Hematopoietic multipotent progenitor cell treated with erythropoietin and hydrocortisone succinate and interleukin-3 and kit ligand, for 4 days (in vitro differentiated cells): Measurements from ENCODE around the gene NR1I2.

Experiments
- DNase-seq: peaks from one replicate; pipeline ENCODE4 v3.0.0-alpha.2; 2015

The NR1I2 gene

DNA sequence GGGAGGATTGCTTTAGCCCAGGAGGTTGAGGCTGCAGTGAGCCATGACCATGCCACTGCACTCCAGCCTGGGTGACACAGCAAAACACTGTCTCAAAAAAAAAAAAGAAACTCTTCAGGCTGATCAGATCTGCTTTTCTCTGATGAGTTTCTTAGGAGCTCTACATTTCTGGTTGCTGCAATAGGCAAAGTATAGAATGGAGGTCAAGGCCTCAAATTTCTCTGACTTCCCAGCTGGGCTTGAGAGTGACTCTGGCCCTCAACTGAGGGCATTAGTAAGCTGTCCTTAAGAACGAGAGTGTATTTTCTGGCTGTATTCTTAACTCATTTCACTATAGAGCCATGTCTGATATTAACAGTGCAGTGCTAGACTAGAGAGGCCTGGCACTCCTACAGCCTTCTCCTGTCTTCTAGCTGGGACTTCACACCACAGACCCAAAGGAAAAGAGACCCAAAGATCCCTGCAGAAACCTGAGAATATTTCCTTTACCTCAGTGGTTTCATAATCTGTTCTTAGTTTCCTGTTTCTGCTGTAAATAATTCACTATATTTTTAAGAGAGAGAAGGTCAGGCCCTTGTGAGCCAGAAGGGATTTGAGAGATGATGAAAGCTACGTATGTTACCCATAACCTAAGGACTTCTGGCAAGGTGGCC is 2.0 kb upstream of the NR1I2 start:
- DNase-seq: peak; percentile 37

DNA sequence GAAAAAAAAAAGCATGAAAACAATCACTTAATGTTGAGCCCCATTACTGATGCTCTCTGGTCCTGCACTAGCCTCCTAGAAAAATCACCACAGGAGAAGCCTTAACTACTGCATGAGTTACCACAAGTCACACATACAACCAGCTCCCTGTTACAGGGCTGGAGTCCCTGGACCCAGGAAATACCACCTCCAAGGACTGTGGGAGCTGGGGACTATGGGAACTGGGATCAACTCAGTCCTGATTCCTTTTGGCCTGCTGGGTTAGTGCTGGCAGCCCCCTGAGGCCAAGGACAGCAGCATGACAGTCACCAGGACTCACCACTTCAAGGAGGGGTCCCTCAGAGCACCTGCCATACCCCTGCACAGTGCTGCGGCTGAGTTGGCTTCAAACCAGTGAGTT is 559 bp downstream of the NR1I2 start:
- DNase-seq: no peak

DNA sequence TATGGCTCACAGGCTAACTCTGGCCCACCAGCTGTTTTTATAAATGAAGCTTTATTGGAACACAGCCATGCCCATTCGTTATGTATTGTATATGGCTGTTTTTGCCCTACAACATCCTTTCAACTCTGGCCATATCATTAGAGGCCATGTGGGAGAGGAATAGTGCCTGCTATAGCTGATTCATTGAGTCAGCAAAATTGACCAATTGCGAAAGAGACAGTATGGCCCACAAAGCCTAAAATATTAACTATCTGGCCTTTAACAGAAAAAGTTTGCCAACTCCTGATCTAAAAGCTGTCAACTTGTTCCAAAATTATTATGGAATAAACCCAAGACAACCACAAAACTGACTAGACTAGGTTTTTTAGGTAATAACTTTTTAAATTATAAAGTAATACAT is 1.4 kb downstream of the NR1I2 start:
- peak; percentile 14 for DNase-seq

DNA sequence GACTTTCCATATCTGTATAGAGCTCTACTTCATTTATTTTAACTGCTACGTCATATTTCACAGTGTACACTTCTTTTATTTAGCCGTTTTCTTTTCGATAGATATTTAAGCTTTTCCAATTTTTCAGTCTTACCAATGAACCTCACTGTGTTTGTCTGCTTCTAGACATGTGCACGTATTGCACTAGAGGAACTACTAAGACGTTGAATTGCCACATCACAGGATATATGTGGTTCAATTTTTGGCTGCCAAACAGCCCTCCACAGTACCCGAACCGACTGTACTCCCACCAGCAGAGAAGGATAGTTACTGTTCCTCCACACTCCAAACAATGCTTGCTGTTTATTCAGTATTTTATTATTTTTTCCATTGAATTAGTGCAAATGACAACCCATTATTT is 2.0 kb downstream of the NR1I2 start:
- peak; percentile 79 for DNase-seq

DNA sequence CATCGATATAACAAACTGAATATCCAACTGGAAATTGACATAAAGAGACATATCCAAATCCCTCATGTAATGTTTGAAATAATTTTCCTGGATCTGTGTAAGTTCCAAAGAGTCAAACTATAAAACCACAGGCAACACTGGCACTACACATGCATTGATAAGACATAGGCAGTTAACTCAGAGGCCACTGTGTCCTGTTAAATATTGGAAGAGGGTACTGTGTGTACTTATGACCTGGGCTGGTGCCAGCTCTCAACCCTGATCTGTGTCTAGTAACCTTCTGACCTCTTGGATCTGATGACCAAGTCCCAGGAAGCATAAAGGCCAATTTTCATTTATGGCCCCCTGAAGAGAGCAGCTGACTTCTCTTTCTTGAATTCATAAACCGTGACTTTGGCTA is 4.5 kb downstream of the NR1I2 start:
- no peak for DNase-seq

DNA sequence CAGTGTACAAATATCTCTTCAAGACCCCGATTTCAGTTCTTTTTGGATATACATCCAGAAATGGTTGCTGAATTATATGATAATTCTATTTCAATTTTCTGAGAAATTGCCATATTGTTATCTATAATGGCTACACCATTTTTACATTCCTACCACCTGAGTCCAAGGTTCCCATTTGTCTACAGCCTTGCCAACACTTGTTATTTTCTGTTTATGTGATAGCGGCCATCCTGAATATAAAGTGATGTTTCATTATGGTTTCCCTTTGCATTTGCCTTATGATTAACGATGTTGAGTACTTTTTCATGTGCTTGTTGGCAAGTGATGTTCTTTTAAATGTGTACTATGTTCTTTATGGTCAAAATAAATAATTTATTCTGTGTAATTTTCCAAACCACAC is 8.5 kb downstream of the NR1I2 start:
- DNase-seq: no peak

DNA sequence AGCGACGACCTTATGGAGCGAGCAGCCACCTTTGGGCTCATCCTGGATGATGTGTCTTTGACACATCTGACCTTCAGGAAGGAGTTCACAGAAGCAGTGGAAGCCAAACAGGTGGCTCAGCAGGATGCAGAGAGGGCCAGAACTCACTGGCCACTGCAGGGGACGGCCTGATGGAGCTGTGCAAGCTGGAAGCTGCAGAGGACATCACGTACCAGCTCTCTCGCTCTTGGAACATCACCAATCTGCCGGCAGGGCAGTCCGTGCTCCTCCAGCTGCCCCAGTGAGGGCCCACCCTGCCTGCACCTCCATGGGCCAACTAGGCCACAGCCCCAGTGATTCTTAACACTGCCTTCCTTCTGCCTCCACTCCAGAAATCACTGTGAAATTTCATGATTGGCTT is 10.4 kb downstream of the NR1I2 start:
- DNase-seq: no peak

DNA sequence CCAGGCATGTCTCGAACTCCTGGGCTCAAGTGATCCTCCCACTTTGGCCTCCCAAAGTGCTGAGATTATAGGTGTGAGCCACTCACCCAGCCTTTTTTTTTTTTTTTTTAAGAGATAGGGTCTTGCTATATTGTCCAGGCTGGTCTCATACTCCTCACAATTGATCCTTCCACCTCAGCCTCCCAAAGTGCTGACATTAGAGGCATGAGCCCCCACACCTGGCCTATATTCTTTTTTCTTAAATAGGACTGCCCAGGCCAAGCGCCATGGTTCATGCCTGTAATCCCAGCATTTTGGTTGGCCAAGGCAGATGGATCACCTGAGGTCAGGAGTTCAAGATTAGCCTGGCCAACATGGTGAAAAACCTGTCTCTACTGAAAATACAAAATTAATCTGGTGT is 12.5 kb downstream of the NR1I2 start:
- no peak for DNase-seq

DNA sequence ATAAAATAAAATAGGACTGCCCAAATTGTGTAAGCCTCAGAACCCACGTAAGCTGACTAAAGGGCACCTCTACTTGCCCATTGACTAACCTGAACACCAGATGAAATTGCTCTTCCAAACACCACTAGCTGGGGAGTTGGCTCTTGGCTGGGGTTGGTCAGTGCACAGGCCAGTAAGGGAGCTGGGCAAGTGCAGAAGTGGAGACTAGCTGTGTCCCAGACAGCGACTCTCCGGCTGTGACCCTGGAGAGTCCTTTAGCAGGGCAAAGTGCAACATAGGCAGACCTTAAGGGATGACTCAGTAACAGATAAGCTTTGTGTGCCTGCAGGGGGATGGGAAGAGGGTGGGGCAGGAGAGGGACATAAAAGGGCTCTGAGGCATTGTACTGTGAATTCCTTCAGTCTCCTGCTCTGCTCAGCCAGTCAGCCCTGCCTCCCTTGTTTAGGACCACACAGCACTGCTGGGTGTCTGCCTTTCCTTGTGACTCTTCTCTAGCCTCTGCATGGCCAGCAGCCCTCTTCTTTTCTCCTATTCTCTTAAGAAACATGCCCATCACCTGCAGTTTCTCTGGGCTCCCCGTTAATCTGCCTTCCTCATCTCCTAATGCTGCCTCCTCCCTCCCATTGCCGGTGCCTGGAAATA is 13.2 kb downstream of the NR1I2 start:
- peak; percentile 79 for DNase-seq

DNA sequence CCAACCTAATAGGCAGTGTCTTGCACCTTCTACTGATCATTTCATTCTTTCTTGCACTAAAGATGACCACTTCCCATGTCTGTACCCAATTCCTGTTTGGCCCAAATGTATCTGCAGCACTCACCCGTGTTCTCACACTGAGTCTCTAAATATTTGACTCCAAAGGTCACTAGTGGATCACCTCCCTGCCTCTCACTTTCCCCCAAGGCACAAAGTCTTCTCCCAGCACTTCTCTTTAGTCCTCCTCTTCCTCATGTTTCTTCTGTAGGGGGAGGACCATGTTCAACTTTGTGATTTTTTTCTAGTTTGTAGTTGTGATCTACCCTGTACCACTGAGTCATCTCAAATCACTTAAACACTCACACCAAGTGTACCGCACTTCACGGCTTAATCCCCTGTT is 13.9 kb downstream of the NR1I2 start:
- no peak for DNase-seq

DNA sequence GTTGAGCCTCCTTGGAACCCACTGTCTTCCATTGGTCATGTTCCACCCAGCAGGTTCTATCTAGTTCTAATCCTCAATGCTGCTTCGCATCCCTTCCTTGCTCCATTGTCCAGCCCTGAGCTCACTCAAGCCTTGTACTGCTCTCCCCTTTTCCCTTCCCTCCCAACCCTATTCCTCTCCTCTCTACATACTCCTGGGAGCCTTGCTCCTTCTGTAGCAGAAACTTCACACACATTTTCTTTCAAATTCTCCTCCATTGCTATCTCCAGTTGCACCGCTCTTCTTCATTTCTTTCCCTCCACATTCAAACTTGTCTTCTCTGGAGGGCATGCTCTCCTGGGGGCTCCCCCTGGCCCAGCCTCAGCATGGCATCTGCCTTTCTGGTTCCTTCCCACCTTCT is 14.5 kb downstream of the NR1I2 start:
- DNase-seq: no peak

DNA sequence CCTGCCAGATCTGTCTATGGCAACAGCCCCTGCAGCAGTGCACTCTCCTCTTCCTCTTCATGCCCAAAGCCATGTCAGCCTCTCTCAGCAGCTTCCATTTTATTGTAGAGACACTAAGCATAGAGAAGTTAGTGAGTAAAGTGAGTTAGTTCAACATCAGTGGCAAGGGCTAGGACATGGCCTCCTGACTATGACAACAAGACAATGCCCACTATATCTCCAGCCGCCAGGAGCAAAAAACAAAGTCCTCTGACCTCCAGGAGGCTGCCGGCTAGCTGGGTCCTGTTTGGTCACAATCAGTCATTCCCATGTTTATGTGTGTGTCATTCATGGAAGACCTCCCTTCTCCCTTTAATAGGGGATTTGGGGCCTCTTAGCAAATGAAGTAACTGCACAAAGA is 14.9 kb downstream of the NR1I2 start:
- no peak for DNase-seq

DNA sequence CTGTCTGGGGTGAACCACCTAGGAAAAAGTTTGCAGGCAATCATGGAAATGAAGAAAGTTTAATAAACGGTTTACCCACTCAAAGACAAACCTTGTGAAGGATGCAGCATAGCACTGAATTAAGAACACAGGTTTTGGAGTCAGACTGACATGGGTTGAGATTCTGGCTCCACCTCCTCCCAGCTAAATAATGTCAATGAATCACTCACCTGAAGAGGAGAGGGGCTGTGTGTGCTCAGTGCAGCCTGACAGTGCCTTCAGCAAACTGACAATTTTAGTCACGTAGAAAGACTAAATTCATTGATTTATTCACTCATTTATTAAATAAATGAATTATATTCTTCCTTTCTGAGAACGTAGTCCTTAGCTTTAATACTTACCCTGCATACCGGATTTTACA is 18.9 kb downstream of the NR1I2 start:
- no peak for DNase-seq

DNA sequence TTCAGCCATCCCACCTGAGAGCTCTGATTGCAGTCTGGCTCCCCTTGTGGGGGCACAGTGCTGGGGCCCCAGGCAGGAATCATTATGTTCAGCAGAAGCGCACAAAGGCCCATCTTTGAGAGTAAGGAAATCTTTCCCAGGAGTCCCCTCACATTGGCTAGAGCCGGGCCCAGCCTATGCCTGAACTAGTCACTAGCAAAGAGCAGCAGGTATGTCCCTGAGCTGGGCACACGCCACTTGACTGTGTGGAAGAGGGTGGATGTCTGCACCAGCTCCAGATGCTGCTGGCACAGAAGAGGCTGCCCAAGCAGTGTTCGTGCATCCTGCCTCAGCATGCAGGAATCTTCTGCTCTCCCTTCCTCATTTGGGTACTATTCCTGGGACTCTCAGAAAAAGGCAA is 26.3 kb downstream of the NR1I2 start:
- DNase-seq: no peak

DNA sequence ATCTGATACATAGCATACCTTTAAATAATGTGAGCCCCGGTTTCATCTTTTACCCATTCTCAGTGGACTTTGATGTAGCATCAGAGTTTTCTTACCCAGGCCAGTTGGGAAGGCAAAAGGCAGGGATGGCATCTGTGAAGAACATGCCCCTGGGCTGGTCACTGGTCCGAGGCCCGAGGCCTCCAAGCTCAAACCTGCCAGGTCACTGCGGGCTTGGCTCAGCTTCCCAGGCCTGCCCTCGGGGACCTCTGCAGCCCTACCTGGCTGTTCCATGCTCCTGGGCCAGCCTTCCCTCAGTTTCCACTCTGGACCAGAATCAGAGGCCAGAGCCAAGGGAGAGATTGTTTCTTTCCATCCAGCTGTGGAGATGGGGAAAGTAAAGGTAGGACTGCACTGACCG is 26.9 kb downstream of the NR1I2 start:
- DNase-seq: no peak

DNA sequence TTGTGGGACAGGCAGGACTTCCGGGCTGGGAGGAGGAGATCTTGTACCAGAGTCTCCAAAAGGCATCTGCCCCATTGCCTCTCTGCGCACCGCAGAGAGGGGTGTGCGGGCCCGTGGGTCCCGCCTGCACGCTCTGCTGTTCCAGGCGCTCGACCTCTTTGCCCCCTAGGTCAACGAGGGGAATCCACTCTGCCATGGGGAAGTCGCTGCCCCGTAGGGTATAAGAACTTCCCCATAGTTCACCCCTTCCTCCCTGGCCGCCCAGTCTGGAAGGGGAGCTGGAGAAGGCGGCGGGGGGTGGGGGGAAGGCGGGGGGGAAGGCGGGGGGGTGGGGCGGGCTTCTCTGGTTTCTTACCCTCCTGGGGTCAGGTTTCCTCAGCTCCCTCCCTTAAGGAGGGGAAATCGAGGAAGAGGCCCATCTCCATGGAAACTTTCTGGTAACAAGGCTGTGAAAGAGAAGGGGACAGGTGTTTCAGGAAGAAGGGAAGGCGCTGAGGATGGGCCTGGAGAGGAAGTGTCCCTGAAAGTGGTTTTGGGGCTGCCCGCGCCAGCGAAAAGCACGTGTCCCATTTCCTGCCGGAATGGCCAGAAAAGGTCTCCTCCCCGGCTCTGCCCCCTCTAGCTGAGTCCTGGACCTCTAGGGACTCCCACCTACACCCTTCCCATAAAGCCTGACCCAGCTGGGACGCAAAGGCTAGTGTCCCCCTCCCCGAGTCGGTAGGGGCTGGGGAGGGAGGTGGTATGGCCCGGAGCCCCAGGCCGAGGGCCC is 27.5 kb downstream of the NR1I2 start:
- DNase-seq: peak; percentile 23

DNA sequence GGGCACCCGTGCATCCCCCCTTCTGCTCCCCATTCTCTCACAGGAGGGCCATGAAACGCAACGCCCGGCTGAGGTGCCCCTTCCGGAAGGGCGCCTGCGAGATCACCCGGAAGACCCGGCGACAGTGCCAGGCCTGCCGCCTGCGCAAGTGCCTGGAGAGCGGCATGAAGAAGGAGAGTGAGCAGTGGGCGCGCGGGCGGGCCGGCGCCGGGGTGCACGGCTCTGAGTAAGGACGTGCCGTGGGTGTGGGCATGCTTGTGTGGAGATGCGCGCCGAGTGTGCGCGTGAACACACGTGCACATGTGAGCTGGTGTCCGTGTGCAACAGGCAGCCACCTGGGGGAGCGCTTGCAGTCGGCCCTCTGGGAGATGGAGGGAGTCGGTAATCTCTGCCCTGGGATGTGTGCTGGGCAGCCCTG is 28.1 kb downstream of the NR1I2 start:
- peak; percentile 78 for DNase-seq

DNA sequence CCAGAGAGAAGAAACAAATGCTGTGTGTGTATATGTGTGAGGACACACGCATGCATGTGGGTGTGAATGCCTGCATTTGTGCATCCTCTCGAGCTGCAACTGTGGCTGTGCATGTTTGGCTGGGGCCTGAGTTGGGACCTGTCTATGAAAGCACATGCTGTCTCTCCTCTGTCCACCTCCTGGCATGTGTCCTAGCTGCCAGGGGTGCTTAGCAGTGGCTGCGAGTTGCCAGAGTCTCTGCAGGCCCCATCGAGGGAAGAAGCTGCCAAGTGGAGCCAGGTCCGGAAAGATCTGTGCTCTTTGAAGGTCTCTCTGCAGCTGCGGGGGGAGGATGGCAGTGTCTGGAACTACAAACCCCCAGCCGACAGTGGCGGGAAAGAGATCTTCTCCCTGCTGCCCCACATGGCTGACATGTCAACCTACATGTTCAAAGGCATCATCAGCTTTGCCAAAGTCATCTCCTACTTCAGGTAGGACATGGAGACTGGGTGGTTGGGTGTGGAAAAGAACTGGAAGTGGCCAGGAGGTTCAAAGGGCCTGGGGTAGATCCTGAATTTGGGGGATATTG is 30.7 kb downstream of the NR1I2 start:
- DNase-seq: no peak

DNA sequence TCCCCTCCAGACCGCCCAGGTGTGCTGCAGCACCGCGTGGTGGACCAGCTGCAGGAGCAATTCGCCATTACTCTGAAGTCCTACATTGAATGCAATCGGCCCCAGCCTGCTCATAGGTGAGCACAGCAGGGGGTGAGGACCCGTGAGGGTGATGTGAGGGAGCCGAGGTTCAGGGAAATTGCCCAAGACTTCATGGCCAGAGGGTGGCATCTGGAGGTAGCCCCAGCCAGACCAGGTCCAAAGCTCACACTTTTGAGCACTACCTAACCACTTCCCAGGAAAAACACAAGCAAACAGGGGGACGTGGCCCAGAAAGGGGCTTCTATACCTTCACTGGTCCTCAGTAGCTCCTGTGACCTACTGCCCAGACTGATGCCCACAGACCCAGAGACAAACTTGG is 33.8 kb downstream of the NR1I2 start:
- DNase-seq: no peak

DNA sequence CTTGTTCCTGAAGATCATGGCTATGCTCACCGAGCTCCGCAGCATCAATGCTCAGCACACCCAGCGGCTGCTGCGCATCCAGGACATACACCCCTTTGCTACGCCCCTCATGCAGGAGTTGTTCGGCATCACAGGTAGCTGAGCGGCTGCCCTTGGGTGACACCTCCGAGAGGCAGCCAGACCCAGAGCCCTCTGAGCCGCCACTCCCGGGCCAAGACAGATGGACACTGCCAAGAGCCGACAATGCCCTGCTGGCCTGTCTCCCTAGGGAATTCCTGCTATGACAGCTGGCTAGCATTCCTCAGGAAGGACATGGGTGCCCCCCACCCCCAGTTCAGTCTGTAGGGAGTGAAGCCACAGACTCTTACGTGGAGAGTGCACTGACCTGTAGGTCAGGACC is 35.2 kb downstream of the NR1I2 start:
- DNase-seq: no peak

DNA sequence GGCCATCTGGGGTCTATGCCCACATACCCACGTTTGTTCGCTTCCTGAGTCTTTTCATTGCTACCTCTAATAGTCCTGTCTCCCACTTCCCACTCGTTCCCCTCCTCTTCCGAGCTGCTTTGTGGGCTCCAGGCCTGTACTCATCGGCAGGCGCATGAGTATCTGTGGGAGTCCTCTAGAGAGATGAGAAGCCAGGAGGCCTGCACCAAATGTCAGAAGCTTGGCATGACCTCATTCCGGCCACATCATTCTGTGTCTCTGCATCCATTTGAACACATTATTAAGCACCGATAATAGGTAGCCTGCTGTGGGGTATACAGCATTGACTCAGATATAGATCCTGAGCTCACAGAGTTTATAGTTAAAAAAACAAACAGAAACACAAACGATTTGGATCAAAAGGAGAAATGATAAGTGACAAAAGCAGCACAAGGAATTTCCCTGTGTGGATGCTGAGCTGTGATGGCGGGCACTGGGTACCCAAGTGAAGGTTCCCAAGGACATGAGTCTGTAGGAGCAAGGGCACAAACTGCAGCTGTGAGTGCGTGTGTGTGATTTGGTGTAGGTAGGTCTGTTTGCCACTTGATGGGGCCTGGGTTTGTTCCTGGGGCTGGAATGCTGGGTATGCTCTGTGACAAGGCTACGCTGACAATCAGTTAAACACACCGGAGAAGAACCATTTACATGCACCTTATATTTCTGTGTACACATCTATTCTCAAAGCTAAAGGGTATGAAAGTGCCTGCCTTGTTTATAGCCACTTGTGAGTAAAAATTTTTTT is 35.9 kb downstream of the NR1I2 start:
- no peak for DNase-seq

DNA sequence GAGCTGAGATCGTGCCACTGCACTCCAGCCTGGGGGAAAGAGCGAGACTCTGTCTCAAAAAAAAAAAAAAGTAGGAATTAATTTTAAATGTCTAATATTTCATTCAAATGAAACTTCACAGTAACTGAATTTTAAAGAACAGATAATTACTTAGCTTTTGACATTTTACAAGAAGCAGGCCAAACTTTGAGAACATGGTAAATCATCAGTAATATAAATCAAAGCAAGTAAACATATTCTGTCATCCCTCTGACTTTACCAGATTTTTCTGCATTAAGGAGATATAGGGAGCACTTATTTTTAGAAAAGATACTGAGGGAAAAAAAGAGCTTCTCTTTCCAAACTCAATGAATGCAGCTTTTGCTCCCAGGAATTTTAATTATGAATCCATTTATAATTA is 37.0 kb downstream of the NR1I2 start:
- no peak for DNase-seq

DNA sequence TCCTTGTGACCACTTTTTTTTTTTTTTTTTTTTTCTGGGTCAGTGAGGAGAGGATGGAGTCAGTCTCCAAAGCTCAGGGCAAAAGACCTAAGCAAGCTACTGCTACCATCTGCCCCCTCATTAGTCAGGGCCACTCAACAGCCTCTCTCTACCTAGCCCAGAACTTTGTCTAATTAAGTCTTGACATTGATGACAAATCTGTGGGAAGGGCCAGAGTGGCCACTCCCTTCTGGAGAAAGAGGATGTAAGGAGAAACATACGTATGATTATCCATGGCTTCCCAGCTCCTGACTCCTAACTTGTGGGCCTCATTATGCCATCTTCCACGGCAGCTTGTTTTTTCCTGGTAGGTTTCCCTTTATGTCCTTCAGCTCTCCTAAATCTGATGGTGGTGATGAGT is 37.9 kb downstream of the NR1I2 start:
- no peak for DNase-seq
